Ureter (tissue), 1 donor: ENCODE measurements around the gene ELMOD1. TPM values are rescaled to one million over a fixed set of nuclear protein-coding genes. Genes with fewer than 3 reads are reported as not detected.

Experiments
- DNase-seq: peaks from one replicate; pipeline ENCODE4 v3.0.0-alpha.2; 2020; ENCODE audit warnings: low spot score
- total RNA-seq: library from RNA; stranded (reverse); gene quantifications from one replicate; pipeline ENCODE4 v1.2.4, GENCODE V29; 2023
- donor health status: DM: yes; HTN: yes; CAD: no.

ELMOD1 gene
- total RNA-seq, 1 donor from 2014 or later: 0.39 TPM

DNA sequence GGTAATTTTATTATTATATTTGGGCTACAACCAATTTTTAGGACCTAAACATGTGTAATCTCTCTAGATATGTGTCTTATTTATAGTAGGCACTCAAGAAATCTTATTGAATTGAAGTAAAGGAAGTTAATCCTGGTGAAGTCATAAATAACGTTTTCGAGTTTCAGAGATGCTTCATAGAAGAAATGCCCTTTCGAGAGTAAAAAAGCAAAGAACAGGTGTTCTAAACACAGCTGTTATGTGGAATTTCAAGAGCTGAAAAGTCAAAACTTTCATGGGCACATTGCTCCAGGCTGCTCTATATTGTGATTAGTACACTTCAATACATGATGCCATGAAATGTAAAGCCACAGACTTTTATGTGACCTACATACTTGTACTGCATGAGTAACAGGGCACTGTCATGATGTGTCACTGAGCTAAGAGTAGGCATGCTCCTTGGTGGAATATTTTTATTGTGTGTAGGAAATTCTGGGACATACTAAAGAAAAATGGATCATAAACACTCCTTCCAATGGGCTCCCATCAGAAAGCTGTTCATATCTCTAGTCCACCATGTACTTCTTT, 7.2 kb upstream of the ELMOD1 start:
- DNase-seq: no peak

- DNase-seq: no peak
Observed at GRCh38 chr11:107587306-107587979, 3.5 kb upstream of the ELMOD1 start.

DNA sequence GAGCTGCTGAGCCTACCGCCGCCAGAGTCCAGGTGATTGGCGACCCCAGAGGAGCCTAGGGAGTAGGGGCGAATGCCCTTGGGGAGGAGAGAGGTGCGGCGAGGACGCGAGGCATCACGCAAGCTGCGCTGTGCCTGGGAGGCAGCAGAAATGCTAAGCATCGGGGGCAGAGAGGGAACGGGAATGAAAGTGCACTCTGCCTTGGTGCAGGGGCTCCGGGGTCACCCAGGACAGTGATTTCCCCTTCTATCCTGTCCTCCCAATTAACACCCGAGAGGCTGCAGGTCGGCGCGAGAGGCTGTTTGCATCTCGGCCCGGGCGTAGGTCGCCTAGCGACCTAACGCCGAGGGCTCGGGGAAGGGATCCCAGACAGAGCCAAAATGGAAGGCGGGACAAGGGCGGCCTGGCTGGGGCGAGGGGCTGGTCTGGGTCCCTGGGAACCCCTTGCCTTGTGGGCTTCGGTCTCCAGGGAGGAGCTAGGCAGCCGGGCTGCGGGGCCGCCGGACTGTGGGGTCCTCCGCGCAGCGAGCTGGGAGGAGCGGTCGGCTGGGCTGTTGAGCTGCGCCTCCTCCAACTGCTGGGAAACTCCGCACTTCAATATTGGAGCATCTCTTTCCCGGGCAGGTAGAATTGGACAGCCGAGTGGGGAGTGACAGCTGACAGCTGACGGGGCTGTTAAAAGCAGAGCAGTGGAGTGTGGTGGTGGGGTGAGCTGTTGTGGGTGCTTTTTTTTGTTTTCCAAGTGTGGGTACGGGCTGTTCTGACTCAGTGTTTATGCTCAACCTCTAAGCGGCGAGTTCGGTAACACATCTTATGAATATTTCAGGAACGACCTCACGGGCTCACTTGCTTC, 657 bp downstream of the ELMOD1 start:
- DNase-seq: no peak

- DNase-seq: no peak
Observed at GRCh38 chr11:107592231-107592590, 1.3 kb downstream of the ELMOD1 start.

DNA sequence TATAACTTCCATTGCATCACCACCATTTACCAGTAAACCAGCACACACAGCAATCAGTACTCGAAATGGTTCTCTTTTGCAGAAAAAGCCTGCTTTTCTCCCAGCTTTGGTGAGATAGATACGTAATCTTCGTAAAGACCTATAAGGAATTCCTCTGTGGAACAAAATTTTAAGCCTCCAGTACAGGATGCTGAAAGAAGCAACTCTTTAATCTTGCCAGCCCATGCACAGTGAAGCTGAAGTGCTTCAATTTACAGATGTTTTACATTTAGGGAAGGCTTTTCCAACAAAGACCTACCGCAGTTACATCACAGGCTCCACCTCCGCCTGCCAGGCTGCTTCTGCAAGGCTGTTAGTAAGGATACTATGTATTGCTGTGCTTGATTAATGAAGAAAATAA, 1.9 kb downstream of the ELMOD1 start:
- DNase-seq: no peak

GRCh38 chr11:107593951-107594350, 3.0 kb downstream of the ELMOD1 start:
- DNase-seq: no peak

DNA sequence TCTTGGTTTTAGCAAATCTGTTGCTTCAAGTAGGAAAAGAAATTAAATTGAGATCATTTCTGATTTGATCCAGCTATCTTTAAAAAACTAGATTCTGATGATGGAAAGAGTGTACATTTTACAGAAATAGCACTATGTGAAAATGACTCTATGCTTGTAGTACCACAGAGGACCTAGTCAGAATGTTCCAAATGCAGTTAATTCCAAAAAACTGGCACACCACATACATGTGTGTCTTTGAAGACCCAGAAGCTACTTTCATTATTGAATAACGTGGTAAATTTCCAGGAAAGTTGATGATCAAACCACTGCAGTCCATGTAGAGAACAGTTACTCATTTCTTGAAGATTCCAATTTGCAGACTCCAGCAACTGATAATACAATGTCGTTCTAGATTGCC, 3.8 kb downstream of the ELMOD1 start:
- DNase-seq: no peak

GRCh38 chr11:107598225-107599139, 7.5 kb downstream of the ELMOD1 start:
- no peak for DNase-seq

GRCh38 chr11:107605061-107606006, 14.4 kb downstream of the ELMOD1 start:
- no peak for DNase-seq

GRCh38 chr11:107606141-107606540, 15.2 kb downstream of the ELMOD1 start:
- DNase-seq: no peak

DNA sequence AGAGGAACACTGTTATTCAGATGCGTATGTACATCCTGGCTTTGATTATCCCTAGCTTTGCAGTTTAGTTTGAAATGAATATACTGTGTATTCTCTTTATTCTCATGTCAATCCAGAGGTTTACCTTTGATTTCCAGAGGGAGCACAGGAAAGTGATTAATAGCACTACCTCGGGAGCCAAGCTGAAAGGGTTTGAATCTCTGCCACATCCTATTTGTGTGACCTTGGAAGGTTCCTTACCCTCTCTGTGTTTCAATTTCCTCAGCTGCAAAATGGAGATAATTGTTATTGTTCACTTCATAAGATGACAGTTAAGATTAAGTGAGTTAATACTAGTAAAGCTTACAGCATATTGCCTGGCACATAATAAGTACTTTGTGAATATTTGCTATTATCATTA, 17.9 kb downstream of the ELMOD1 start:
- no peak for DNase-seq

- no peak for DNase-seq
Observed at GRCh38 chr11:107609400-107610218, 18.7 kb downstream of the ELMOD1 start.

DNA sequence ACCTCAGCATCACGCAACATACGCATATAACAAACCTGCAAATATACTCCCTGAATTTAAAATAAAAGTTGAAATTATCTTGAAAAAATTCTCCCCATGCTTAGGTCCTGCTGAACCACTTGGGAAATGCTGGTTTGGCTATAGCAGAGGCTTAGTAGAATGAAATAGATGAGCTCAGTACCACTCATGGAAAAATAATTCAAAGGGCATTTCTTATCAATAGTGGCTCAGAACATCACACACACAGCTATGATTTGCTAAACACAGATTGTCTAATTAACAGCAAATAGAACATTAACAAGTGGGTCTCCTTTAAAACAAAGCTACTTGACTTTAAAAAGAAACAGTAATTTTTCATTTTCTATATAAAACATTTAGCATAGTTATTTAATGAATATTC, 21.5 kb downstream of the ELMOD1 start:
- no peak for DNase-seq

GRCh38 chr11:107619926-107620325, 29.0 kb downstream of the ELMOD1 start:
- DNase-seq: no peak

DNA sequence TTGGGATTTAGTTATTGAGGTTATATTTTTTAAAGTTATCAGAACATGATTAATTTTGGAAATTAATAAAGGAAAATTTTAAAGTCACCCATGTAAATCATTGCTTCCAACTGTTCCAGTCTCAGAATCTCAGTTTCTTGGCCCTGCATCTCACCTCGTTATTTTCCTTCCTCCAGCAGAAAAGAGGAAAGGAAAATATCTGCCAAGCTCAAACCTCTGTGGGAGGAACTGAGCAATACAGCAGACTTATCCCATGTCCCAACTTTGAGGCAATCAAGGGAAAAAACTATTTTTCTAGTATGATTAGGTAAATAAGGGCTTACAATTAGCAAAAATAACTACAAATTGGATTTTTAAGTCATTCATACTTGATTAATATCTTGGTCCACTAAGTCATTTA, 30.1 kb downstream of the ELMOD1 start:
- no peak for DNase-seq

DNA sequence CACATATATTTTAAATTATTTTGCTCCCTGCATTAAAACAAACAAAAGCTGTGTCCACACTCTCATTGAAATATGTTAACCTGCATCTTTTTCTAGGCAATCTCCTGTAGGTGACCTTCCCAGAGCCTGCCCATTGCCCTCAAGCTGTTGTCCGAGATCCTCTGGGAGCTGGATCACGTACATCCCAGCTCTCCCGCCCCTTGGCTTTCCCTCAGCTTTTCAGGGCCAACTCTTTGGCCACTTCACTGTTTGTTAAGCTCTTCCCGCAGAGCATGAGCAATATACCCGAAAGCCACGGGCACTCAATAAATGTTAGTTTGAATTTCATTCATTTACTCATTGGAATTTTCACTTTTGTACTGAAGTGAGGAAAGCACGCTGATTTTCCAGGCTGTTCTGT, 32.2 kb downstream of the ELMOD1 start:
- DNase-seq: no peak

DNA sequence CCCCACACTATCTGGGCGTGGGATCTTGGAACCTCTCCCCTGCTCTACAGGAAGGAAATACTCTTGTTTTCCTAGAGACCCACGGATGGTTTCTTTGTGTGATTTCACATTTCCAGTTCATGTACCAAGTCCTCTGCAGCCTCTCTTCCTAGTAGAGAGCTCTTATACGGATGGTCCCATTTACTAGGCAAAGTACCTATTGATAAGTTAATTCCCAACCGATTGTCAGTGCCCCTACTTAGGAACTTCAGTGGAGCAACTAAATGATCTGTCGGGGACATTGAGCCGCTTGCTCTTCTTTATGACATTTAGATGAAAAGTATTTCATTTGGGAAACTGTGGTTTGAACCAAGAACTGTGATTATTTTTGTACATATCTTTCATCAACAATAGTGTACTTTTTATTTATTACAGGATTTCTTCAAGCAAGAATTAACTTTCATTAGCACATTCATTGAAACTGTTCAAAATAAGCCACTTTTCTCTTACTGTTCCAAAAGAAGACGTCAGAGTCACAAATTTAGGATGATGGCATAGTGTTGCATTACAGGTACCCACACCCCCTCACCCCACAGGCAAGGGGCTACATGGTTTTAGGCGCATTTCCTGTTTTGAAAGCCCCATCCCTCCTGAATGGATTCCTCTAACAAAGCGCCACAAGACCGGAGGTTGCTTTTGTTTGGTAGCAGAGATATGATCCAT, 34.2 kb downstream of the ELMOD1 start:
- no peak for DNase-seq

- DNase-seq: no peak
Observed at GRCh38 chr11:107625685-107625989, 34.7 kb downstream of the ELMOD1 start.

- DNase-seq: no peak
Observed at GRCh38 chr11:107631043-107631442, 40.1 kb downstream of the ELMOD1 start.

DNA sequence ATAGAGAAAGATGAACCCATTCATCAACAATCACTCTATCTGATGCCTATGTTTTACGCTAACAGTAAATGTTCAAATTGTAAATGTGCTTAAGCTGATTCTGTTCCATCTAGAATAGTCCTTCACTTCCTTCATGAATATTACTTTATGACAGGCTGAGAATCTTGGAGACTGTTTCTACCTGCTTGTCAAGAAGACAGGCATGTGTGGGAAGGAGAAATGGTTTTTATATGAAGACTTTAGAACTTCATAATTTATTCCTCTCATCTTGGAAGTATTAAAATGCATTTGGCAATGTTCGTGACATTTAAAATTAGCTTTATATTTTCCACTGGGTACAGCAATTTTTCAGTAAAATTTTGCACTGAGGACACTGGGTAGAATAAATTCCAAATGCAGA, 41.0 kb downstream of the ELMOD1 start:
- DNase-seq: no peak
